ENCODE measurements around the gene RAB21. TPM values are rescaled to one million over a fixed set of nuclear protein-coding genes. Genes with fewer than 3 reads are reported as not detected.

The RAB21 gene
- total and polyA plus RNA-seq, 2 donors (not counting 1 experiment from before 2014, with no cell fraction given): 7.3 to 83.7 TPM

DNA sequence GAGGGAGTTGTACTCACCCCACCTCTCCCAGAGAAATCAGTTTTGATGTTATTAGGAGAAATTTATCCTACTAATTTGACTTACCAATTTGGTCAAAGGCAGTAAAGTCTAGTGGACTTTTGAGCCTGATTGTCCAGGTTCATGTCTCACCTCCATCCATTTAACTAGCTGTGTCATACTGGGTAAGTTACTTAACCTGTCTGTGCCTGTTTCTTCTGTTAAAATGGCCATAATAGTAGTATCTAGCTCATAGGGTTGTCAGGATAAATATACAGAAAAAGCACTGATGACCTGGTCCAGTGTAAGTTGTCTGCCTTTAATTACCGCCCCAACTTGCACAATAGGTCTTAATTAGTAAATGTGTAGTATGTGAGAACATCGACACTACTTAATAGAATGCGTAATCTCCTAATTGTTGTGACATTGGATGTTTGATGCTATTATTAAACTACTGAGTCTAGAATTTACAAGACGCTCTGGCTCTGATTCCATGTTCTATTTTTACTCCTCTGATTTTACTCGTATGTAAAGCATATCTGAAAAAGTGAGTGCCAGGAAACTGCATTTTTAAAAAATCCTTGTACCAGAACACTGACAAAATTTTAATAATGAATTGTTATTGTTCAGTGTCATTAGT is 1.5 kb downstream of the RAB21 start:
- WGBS (ENCODE audit: insufficient coverage): no CpG with 5 or more reads among the region's 5 CpGs
- Histone ChIP-seq H3K4me2 (replicated peaks; ENCODE audit: low read depth, low read length, poor library complexity, severe bottlenecking) (peak overlapping the region; percentile 87), H3K36me3 (replicated peaks in 1 of 2; ENCODE audit: control extremely low read depth in 1 of 2, control insufficient read depth in 1 of 2, extremely low read depth in 1 of 2, insufficient read depth in 2 of 2, low read length in 1 of 2) (peaks cover 20 to 27% of the 10 kb centered on the region in 2 experiments), H3K27me3 (replicated peaks in 1 of 4; ENCODE audit: control extremely low read depth in 1 of 4, control insufficient read depth in 3 of 4, insufficient read depth in 4 of 4, low read length in 3 of 4) (no peaks in the 10 kb centered on the region), H3K79me2 (ENCODE audit: control insufficient read depth, insufficient read depth, low read length) (peaks cover 73% of the 10 kb centered on the region), H2AFZ (ENCODE audit: insufficient read depth, low read depth, low read length, poor library complexity, severe bottlenecking) (no peak overlapping the region), H3K9me3 (ENCODE audit: control extremely low read depth in 1 of 3, control insufficient read depth in 2 of 3, insufficient read depth in 1 of 3, low read length in 2 of 3) (peaks cover 14 to 27% (median 15%) of the 10 kb centered on the region in 3 donors), H3K4me1 (ENCODE audit: control insufficient read depth in 2 of 2, insufficient read depth in 2 of 2, low read length in 2 of 2) (peaks cover 17 to 26% of the 10 kb centered on the region in 2 donors), H3K27ac (ENCODE audit: low read length in 2 of 2) (peak overlapping the region; percentile 91 to 97), H4K20me1 (ENCODE audit: control insufficient read depth, insufficient read depth, low read length, poor library complexity, severe bottlenecking) (peaks cover 22% of the 10 kb centered on the region), H3K4me3 (ENCODE audit: control extremely low read depth in 1 of 5, extremely low read depth in 1 of 5, insufficient read depth in 1 of 5, low read depth in 2 of 5, low read length in 4 of 5) (peak overlapping the region; percentile 76 to 89 (median 86)), H3K9ac (ENCODE audit: low read length) (peak overlapping the region; percentile 87)
- peaks cover 46% of the 10 kb centered on the region for H3K4me1 Mint-ChIP-seq
- intact Hi-C loops (cut with micrococcal nuclease): loop anchor here (2.0 kb wide), 1 partner anchor 17 kb away; no protein-coding TSS in a partner anchor
- H3K27ac Mint-ChIP-seq: peak overlapping the region; percentile 98
- peaks cover 6% of the 10 kb centered on the region for H3K27me3 Mint-ChIP-seq
- ATAC-seq (ENCODE audit: low read depth) (no peak), DNase-seq (no peak)
- POLR2A ChIA-PET: interaction anchor here (0.9 to 1.4 kb wide), 2 partner anchors 72 to 93 kb away, joined by 3 read pairs; no protein-coding TSS in a partner anchor
- peak overlapping the region; percentile 96 for H3K4me3 Mint-ChIP-seq
- CTCF ChIA-PET: interaction anchor here (0.8 to 1.2 kb wide), 4 partner anchors 9 to 23 kb away, joined by 3 to 9 read pairs (median 4); no protein-coding TSS in a partner anchor
- TF ChIP-seq EZH2 (IDR thresholded peaks at IDR 0.05; ENCODE audit: borderline replicate concordance, insufficient read depth, low read depth, low read length, poor library complexity, severe bottlenecking): no peak
- TF ChIP-seq, protein P1, sequence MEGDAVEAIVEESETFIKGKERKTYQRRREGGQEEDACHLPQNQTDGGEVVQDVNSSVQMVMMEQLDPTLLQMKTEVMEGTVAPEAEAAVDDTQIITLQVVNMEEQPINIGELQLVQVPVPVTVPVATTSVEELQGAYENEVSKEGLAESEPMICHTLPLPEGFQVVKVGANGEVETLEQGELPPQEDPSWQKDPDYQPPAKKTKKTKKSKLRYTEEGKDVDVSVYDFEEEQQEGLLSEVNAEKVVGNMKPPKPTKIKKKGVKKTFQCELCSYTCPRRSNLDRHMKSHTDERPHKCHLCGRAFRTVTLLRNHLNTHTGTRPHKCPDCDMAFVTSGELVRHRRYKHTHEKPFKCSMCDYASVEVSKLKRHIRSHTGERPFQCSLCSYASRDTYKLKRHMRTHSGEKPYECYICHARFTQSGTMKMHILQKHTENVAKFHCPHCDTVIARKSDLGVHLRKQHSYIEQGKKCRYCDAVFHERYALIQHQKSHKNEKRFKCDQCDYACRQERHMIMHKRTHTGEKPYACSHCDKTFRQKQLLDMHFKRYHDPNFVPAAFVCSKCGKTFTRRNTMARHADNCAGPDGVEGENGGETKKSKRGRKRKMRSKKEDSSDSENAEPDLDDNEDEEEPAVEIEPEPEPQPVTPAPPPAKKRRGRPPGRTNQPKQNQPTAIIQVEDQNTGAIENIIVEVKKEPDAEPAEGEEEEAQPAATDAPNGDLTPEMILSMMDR (IDR thresholded peaks at IDR 0.05): no peak
- H3K9me3 Mint-ChIP-seq (ENCODE audit: insufficient read depth): peaks cover 12% of the 10 kb centered on the region

DNA sequence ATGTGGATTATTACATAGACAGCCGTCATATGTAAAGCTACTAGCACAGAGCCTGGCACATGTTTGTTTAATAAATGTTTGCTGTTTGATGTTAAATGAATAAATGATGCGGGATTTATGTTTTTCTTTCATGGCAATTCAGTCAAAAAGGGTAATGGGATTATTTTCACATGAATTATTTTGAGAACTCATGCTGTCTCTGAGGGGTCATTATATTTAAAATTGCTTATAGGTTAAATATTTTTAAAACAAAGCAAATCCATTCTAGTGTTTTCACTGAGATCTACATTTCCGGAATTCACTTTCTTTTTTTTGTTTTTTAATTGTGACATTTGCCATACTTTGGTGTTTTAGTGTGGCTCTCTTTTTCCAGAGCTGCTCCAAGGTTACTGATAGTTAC is 5.3 kb downstream of the RAB21 start:
- ChIA-PET CTCF (interaction anchor here (0.7 to 2.8 kb wide), 4 partner anchors 12 to 74 kb away, joined by 3 to 15 read pairs (median 3); partner anchors contain the start of gene TMEM19), POLR2A (no interaction called here)
- 100% methylated on average over 1 of the region's 3 CpGs for WGBS (ENCODE audit: insufficient coverage)
- no peaks in the 10 kb centered on the region for H3K27me3 ChIP-seq (replicated peaks in 1 of 4; ENCODE audit: control extremely low read depth in 1 of 4, control insufficient read depth in 3 of 4, insufficient read depth in 4 of 4, low read length in 3 of 4)
- H4K20me1 ChIP-seq (ENCODE audit: control insufficient read depth, insufficient read depth, low read length, poor library complexity, severe bottlenecking): peaks cover 45% of the 10 kb centered on the region
- Mint-ChIP-seq H3K27ac (no peak overlapping the region), H3K4me1 (peaks cover 51% of the 10 kb centered on the region), H3K9me3 (ENCODE audit: insufficient read depth) (peaks cover 15% of the 10 kb centered on the region), H3K27me3 (no peaks in the 10 kb centered on the region), H3K4me3 (no peak overlapping the region)
- peaks cover 98% of the 10 kb centered on the region for H3K79me2 ChIP-seq (ENCODE audit: control insufficient read depth, insufficient read depth, low read length)
- TF ChIP-seq, protein P1 (IDR thresholded peaks at IDR 0.05): no peak
- no peak for TF ChIP-seq EZH2 (IDR thresholded peaks at IDR 0.05; ENCODE audit: borderline replicate concordance, insufficient read depth, low read depth, low read length, poor library complexity, severe bottlenecking)
- H3K36me3 ChIP-seq (replicated peaks in 1 of 2; ENCODE audit: control extremely low read depth in 1 of 2, control insufficient read depth in 1 of 2, extremely low read depth in 1 of 2, insufficient read depth in 2 of 2, low read length in 1 of 2): peaks cover 23 to 36% of the 10 kb centered on the region in 2 experiments
- no peak overlapping the region for H3K9ac ChIP-seq (ENCODE audit: low read length)
- H2AFZ ChIP-seq (ENCODE audit: insufficient read depth, low read depth, low read length, poor library complexity, severe bottlenecking): no peak overlapping the region
- ATAC-seq (ENCODE audit: low read depth) (no peak), DNase-seq (no peak)
- H3K4me2 ChIP-seq (replicated peaks; ENCODE audit: low read depth, low read length, poor library complexity, severe bottlenecking): no peak overlapping the region
- H3K4me3 ChIP-seq (ENCODE audit: control extremely low read depth in 1 of 5, extremely low read depth in 1 of 5, insufficient read depth in 1 of 5, low read depth in 2 of 5, low read length in 4 of 5): no peak overlapping the region
- intact Hi-C loops (cut with micrococcal nuclease): no loop called here
- peaks cover 14 to 18% of the 10 kb centered on the region in 2 donors for H3K4me1 ChIP-seq (ENCODE audit: control insufficient read depth in 2 of 2, insufficient read depth in 2 of 2, low read length in 2 of 2)
- H3K9me3 ChIP-seq (ENCODE audit: control extremely low read depth in 1 of 3, control insufficient read depth in 2 of 3, insufficient read depth in 1 of 3, low read length in 2 of 3): peaks cover 17 to 29% (median 28%) of the 10 kb centered on the region in 3 donors
- no peak overlapping the region for H3K27ac ChIP-seq (ENCODE audit: low read length in 2 of 2)

All from B cell (primary cell).